Stimulated activated CD4-positive, alpha-beta T cell treated with anti-CD3 and anti-CD28 coated beads, Interleukin-15, amount 100 ng/mL, for 48 hours (primary cell): ENCODE data around the gene GZMM.
A peak's percentile ranks its signal among the peaks of the same experiment; 100 is the strongest.

ENCODE experiments used
- DNase-seq, 2 donors: peaks; one replicate each; pipeline ENCODE4 v3.0.0-alpha.2; 2020; ENCODE audit warnings: low read depth in 2 of 2

The GZMM gene

DNA sequence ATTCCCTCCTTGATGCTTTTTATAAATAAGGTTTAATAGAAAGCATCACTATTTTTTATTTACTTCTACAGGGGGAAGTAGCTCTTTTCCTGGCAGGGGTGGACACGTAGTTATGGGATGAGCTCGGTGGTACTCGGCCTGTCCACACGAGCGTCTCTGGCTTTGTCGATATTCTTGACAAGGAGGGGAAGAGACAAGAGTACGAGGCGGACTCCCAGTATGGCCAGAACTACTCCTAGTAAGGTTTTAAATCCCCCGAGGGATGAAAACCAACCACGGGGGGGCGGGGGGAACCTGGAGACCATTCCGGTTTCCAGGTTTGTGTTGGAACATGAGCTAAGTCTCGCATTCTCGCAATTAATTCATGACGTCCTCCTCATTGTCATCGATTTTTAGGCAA lies 23.0 kb downstream of the GZMM start:
- no peak for DNase-seq

DNA sequence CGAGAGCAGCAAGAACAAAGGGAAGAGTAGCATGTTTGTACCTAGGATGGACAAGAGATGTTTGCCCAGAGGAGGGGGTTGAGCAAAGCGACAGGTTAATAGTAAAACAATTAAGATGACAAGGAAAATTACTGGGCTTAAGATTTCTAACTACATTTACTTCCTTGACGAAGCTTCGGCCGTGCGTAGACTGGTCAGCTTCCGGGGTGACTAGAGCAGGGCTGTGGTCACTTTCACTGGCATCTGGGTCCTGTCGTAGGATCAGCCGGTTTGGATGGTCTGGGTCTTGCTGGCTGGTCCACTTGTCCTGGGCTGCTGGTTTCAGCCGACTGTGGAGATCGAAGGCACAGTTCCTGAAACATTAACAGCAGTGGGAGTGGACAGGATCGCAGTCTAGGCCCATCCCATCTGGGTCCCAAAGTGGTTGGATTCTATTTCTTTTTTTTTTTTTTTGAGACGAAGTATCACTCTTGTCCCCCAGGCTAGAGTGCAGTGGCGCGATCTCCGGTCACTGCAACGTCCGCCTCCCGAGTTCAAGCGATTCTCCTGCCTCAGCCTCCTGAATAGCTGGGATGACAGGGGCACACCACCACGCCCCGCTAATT lies 23.5 kb downstream of the GZMM start:
- DNase-seq, result no peak

DNA sequence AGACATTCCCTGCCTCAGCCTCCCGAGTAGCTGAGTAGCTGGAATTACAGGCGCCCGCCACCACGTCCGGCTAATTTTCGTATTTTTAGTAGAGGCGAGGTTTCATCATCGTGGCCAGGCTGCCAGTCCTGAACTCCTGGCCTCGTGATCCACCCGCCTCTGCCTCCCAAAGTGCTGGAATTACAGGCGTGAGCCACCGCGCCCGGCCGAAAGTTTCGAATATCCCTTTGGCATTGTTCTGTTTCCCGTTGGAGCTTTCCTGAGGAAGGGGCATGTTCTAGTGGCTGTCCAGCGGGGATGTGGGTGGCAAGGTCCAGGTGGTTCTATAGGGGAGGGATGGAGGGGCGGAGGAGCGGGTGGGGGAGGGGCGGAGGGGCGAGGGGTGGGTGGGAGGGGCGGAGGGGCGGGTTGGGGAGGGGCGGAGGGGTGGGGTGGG lies 26.4 kb downstream of the GZMM start:
- no peak for DNase-seq

DNA sequence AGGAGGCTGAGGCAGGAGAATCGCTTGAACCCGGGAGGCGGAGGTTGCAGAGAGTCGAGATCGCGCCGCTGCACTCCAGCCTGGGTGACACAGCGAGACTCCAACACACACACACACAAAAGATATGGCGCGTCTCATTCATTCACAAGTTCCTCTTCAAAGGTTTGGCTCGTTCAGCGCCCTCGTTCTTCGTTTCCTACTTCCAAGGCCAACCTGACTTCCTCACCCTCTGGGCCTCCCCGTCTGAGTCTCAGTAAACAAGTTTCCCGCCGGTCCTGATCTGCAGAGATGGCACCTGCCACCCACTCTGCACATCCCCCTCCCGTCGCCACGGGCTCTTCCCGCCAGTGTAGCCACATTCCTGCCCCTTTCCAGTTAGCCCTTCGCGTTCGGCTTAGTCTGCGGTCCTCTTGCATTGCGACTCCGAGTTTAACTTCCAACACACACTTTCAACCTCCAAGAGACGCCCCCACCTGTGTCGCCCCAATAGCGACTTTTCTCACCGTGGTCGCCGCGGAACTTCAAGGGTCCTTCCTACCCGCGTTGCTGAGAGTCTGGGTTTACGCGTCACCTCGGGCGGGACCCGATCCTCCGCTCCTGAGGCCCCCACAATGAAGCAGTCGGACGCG lies 27.2 kb downstream of the GZMM start:
- DNase-seq, result peak in 1 of 2 donors; percentile 33

GRCh38 chr19:571566-571974 lies 27.7 kb downstream of the GZMM start:
- no peak for DNase-seq

- DNase-seq, result peak; percentile 96 to 98
Observed at GRCh38 chr19:572140-572742, 28.4 kb downstream of the GZMM start, which contains the start of gene BSG. Gene BSG (plus strand): TSS chr19:572596. CDS start chr19:572635, 39 bp downstream.

DNA sequence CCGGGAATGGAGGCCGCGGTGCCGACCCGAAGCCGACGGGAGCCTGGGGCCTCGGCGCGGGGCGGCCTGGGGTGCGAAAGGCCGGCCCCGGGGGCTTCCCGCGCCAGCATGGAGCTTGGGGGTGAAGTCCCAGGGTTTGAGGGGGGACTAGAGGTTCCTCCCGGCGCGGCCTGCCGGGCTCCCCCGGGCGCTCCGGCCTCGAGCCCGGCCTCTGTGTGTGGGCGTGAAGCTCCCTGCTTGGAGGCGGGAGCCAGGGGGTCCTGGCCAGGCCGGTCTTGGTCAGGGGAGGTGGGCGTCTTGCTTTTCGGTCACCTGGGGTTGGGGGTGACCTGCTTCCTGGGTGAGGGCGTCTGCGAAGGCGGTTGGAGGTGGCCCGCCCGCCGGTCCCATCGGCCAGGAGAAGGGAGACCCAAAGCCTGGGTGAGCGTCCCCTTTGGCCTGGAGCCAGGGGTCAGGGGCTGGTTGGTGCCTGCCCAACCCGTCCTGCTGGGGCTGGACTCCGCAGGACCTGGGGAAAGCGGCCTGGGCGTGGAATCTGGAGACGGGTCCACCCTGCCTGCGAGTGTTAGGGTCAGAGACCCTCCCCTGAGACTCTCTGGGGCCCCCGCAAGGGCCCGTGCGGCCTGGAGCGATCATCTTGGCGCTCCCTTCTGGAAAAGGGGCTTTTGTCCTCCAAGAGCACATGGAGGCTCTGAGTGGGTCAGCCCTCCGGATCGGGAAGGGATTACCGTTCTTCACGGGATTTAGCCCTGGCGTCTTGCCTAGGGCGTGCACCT lies 29.1 kb downstream of the GZMM start:
- DNase-seq, result no peak

DNA sequence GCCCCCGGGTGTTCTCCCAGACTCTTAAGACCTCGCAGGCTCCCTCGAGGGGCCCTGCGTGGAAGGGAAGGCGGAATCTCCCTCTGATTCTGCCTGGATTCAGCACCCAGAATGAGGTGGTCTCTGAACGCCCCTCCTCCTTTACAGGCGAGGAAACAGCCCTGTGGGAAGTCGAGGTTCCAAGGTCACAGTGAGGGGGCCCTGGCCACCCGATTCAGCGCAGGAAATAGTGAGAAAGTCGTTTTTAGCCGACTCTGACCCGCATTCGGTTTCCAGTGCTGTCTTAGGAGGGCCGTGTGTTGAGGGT lies 29.6 kb downstream of the GZMM start:
- DNase-seq, result no peak

DNA sequence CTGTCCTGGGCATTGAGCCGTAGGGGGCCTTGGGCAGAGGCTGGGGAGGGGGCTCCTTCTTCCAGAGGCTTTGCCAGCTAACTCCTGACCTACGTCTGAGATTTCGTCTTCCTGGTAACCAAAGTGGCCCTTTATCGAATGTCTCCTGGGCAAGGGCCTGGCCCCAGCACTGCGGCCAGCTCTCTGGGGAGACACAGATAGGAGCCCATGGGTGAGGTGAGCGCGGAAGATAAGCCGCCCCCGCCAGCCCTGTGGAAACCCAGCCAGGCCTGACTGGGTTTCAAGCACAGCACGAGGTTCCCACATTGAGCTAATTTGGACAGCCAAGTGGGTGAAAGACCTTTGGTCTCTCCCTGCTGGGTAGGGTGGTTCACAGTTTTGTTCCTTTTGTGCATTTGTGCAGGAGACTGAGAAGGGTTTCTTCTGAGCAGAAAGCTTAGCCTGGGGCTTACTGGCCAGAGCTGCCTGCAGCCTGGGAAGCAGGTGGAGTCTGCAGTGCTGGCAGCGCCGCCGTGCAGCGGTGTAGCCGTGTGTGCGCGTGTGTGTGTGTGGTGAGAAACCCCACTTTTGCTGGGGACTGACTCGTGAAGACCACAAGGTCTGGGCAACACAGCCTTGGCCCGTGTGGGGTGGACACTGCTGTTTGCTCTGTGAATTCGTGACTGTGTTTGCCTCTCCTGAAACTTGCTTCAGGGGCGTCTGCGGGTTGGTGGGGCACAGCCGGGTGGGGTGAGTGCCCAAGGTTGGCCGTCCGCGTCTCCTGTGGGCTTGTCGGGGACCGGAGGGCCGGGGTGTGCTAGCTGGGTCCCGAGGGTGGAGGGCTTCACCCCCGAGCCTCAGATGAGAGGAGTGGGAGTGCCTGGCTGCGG lies 31.0 kb downstream of the GZMM start:
- DNase-seq, result no peak

DNA sequence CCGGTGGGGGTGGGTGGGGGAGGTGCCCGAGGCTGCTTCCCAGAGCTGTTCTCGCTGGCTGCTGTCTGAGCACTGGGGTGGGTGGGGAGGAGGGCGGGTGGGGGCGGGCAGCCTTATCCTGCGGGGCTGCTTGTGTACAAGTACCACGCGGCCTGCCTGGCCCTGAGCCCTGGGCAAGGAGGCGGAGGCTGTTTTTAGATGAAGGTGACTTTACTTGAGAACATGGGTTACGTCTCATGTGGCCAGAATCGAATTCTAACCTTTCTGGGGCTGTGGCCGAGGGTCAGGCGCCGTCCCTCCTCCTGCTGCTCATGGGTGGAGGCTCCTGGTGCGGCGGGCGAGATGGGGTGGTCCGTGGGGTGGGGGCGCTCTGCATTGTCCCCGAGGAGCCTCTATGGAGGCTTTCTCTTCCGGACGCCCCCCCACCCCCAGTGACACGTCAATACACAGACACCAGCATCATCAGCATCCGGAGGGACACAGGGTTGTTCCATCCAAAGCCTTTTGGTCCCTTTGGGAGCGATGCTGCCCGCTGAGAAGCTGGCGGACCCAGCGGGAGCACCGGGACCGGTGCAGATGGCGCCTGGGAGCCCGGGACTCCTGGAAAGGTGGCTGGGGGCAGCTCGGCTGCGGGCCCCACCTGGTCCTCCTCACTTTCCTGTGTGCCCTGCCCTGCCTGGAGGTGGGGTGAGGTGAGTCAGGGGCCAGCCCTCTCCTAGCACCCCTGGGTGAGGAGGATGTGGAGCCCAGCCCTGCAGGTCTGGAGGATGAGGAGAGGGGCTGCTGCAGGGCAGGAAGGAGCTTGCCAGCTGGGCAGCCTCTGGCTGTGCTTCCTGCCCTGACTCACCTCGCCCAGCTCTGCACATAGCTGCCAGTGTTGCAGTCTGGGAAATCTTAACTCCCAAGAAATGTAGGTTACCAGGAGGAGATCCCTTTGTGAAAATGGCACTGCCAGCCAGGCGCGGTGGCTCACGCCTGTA lies 32.0 kb downstream of the GZMM start:
- no peak for DNase-seq

GRCh38 chr19:576768-577438 lies 33.0 kb downstream of the GZMM start:
- no peak for DNase-seq

DNA sequence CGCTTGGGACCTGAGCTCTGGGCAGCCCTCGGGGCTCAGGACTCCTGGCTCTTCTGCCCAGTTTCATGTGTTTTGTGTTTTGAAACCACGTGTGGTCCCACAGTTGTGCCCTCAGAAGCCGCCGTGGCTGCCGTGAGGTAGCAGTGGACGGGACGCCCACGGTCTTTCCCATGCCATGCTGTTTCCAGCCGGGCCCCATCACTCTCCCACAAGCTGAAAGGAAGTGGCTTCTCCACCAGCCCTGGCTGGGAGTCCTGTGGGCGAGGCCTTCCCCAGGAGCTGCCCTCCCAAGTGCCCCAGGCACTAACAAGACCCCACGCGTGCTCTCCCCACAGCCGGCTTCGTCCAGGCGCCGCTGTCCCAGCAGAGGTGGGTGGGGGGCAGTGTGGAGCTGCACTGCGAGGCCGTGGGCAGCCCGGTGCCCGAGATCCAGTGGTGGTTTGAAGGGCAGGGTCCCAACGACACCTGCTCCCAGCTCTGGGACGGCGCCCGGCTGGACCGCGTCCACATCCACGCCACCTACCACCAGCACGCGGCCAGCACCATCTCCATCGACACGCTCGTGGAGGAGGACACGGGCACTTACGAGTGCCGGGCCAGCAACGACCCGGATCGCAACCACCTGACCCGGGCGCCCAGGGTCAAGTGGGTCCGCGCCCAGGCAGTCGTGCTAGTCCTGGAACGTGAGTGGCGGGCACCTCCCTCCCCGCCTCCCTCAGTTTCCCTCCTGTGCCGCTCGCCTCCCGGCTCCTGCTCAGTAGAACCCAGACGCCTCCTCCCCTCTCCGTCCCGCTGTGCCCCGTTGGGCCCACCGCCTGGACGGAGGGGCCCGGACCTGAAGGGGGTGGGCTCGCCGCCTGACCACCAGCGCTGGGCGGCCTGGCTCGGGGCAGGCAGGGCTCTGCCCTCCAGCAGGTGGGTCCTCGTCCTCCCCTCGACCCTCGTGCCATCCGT lies 33.9 kb downstream of the GZMM start:
- no peak for DNase-seq

GRCh38 chr19:579111-579841 lies 35.4 kb downstream of the GZMM start:
- DNase-seq, result no peak

DNA sequence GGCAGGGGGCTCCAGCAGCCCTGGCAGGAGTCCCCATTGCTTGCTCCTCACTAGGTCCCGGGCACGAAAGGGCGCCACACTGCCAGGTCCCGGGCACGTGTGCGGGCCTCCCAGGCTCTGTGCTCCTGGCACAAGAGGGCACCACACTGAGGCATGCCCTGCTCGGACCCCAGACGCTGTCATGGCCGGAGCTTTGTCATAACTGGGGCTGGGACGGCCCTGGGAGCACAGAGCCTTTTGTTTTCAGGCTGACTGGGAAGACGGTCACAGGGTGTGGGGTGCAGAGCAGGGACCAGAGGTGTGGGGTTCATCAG lies 35.9 kb downstream of the GZMM start:
- DNase-seq, result no peak

GRCh38 chr19:580274-580835 lies 36.5 kb downstream of the GZMM start:
- DNase-seq, result no peak

GRCh38 chr19:581399-582111 lies 37.7 kb downstream of the GZMM start:
- no peak for DNase-seq

DNA sequence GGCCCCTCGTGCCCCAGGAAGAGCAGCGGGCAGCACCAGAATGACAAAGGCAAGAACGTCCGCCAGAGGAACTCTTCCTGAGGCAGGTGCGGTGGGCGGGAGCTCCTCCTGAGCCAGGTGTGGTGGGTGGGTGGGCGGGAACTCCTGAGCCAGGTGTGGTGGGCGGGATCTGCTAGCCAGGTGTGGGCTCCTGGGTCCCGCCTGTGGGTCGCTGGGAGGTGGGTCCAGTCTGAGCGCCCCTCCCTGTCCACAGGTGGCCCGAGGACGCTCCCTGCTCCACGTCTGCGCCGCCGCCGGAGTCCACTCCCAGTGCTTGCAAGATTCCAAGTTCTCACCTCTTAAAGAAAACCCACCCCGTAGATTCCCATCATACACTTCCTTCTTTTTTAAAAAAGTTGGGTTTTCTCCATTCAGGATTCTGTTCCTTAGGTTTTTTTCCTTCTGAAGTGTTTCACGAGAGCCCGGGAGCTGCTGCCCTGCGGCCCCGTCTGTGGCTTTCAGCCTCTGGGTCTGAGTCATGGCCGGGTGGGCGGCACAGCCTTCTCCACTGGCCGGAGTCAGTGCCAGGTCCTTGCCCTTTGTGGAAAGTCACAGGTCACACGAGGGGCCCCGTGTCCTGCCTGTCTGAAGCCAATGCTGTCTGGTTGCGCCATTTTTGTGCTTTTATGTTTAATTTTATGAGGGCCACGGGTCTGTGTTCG lies 38.8 kb downstream of the GZMM start:
- no peak for DNase-seq
